K562 (cell line): Measurements from ENCODE around the gene AFF1. TPM values are rescaled to one million over a fixed set of nuclear protein-coding genes. Genes with fewer than 3 reads are reported as not detected.

ENCODE experiments used
- DNMT1 ChIP-seq: fragments of 450-650 bp; IDR thresholded peaks from 2 replicates; pipeline ENCODE4 v1.6.1; 2016; ENCODE audit warnings: antibody characterized with exemption, mild to moderate bottlenecking
- GABPB2 ChIP-seq: fragments of 250-450 bp; sonication (Bioruptor Pico); conservative IDR thresholded peaks from 2 replicates; pipeline ENCODE4 v1.5.1; 2021; ENCODE audit warnings: mild to moderate bottlenecking
- ILF3 ChIP-seq: fragments of 450-650 bp; IDR thresholded peaks from 2 replicates; pipeline ENCODE4 v1.6.1; 2018; ENCODE audit warnings: antibody characterized with exemption, mild to moderate bottlenecking, moderate library complexity, borderline replicate concordance
- KLF16 ChIP-seq: IDR thresholded peaks from 2 replicates; pipeline ENCODE4 v1.6.1; 2016; ENCODE audit warnings: antibody characterized with exemption
- NBN ChIP-seq: fragments of 450-650 bp; IDR thresholded peaks from 2 replicates; pipeline ENCODE4 v1.6.1; 2016; ENCODE audit warnings: low read depth, mild to moderate bottlenecking
- PRPF4 ChIP-seq: fragments of 200-400 bp; formaldehyde crosslinking; IDR thresholded peaks from one replicate; pipeline ENCODE4 v1.6.1; 2017; ENCODE audit warnings: low read length, low read depth, mild to moderate bottlenecking; ENCODE audit not compliant: insufficient read depth, poor library complexity, severe bottlenecking
- PTBP1 ChIP-seq: fragments of 200-400 bp; formaldehyde crosslinking; IDR thresholded peaks from 2 replicates; pipeline ENCODE4 v1.6.1; 2017; ENCODE audit warnings: low read depth, low read length
- ZNF24 ChIP-seq: fragments of 450-650 bp; IDR thresholded peaks from 2 replicates; pipeline ENCODE4 v1.6.1; 2016
- polyA plus RNA-seq, 8 experiments: library from polyadenylated mRNA; depleted of rRNA in 4 of 8; stranded (reverse) in 5 of 8; unstranded in 3 of 8; fragments of >200 nt; fragmentation: Nextera tagmentation in 2 of 8; fragmentation: Illumina TruSeq in 1 of 8; extraction: Ambion mirVana in 2 of 8; extraction: Trizol in 1 of 8; gene quantifications; 2 replicates each; pipeline versions ENCODE4 v1.2.1 to v1.2.3, GENCODE V29; 2011 to 2014; ENCODE audit warnings: inconsistent platforms in 1 of 8, missing spikeins in 1 of 8
- total RNA-seq, 7 experiments: library from RNA; depleted of rRNA in 6 of 7; stranded (reverse); fragments of >200 nt in 6 of 7; fragmentation: Illumina TruSeq in 2 of 7; extraction: Trizol in 2 of 7; gene quantifications; 2 replicates each; pipeline versions ENCODE4 v1.2.1 to v1.2.3, GENCODE V29; 2011 to 2021; ENCODE audit warnings: low replicate concordance in 1 of 7
- TF ChIP-seq, protein P1 (sequence below): fragments of 250-450 bp; sonication (Bioruptor Pico); IDR thresholded peaks from 2 replicates; pipeline ENCODE4 v1.8.0; 2022; ENCODE audit warnings: moderate library complexity, mild to moderate bottlenecking, inconsistent platforms
- TF ChIP-seq, protein P2 (sequence below): fragments of 200-800 bp; sonication (Bioruptor generic); IDR thresholded peaks from 2 replicates; pipeline ENCODE4 v1.6.1; 2017; ENCODE audit warnings: missing genetic modification characterization, missing compliant biosample characterization
- TF ChIP-seq, protein P3 (sequence below): fragments of 450-650 bp; IDR thresholded peaks from 2 replicates; pipeline ENCODE4 v1.6.1; 2016

The AFF1 gene
- total and polyA plus RNA-seq, 9 of the 15 experiments (the other 6 are each of a cell fraction or from before 2014, with no cell fraction given), result 4.1 to 47.5 (median 17.2) TPM

DNA sequence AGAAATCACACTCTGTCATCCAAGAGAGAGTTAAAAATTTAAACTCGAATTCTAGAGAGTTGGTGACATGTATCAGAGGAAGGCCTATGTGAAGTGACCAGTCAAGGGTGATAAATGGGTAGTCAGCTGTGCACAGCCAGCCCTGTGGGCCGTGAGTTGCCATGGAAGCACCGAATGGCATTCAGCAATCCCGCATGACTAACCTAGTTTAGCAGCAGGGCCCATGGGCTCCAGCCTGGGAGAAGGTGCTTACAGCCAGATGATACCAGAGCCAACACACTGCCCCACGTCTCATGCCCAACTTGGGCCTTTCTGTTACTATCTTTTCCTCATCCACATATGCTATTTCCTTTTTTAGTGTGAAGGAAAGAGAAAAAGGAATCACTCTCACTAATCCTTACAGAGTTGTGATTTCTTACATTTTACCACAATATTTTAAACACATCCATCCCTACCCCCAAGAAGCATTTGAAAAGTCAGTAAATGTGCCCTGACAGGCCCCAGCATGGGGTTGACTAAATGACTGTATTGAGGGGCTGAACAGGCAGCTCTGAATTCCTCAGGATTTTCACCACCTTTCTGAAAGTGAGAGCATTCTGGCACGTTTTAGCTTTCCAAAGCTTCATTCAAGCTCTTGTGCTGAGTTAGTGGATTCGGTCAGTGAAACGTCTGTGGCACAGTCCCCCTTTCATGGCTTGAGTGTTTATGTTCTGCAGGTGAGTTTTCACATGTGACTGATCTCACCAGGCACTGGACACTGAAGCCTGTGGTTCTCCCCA is 104.2 kb downstream of the AFF1 start (continued):
- TF ChIP-seq, protein P1, sequence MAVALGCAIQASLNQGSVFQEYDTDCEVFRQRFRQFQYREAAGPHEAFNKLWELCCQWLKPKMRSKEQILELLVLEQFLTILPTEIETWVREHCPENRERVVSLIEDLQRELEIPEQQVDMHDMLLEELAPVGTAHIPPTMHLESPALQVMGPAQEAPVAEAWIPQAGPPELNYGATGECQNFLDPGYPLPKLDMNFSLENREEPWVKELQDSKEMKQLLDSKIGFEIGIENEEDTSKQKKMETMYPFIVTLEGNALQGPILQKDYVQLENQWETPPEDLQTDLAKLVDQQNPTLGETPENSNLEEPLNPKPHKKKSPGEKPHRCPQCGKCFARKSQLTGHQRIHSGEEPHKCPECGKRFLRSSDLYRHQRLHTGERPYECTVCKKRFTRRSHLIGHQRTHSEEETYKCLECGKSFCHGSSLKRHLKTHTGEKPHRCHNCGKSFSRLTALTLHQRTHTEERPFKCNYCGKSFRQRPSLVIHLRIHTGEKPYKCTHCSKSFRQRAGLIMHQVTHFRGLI (CRISPR knock-in tag), result no peak
- TF ChIP-seq KLF16 (no peak), PRPF4 (no peak), GABPB2 (no peak), PTBP1 (no peak), DNMT1 (no peak), NBN (no peak), ZNF24 (no peak), ILF3 (no peak)
- TF ChIP-seq, protein P2, sequence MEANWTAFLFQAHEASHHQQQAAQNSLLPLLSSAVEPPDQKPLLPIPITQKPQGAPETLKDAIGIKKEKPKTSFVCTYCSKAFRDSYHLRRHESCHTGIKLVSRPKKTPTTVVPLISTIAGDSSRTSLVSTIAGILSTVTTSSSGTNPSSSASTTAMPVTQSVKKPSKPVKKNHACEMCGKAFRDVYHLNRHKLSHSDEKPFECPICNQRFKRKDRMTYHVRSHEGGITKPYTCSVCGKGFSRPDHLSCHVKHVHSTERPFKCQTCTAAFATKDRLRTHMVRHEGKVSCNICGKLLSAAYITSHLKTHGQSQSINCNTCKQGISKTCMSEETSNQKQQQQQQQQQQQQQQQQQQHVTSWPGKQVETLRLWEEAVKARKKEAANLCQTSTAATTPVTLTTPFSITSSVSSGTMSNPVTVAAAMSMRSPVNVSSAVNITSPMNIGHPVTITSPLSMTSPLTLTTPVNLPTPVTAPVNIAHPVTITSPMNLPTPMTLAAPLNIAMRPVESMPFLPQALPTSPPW (CRISPR knock-in tag), result no peak
- TF ChIP-seq, protein P3, sequence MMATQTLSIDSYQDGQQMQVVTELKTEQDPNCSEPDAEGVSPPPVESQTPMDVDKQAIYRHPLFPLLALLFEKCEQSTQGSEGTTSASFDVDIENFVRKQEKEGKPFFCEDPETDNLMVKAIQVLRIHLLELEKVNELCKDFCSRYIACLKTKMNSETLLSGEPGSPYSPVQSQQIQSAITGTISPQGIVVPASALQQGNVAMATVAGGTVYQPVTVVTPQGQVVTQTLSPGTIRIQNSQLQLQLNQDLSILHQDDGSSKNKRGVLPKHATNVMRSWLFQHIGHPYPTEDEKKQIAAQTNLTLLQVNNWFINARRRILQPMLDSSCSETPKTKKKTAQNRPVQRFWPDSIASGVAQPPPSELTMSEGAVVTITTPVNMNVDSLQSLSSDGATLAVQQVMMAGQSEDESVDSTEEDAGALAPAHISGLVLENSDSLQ, result no peak
